ENCODE measurements around the gene RIPOR2.

The RIPOR2 gene, protein sequence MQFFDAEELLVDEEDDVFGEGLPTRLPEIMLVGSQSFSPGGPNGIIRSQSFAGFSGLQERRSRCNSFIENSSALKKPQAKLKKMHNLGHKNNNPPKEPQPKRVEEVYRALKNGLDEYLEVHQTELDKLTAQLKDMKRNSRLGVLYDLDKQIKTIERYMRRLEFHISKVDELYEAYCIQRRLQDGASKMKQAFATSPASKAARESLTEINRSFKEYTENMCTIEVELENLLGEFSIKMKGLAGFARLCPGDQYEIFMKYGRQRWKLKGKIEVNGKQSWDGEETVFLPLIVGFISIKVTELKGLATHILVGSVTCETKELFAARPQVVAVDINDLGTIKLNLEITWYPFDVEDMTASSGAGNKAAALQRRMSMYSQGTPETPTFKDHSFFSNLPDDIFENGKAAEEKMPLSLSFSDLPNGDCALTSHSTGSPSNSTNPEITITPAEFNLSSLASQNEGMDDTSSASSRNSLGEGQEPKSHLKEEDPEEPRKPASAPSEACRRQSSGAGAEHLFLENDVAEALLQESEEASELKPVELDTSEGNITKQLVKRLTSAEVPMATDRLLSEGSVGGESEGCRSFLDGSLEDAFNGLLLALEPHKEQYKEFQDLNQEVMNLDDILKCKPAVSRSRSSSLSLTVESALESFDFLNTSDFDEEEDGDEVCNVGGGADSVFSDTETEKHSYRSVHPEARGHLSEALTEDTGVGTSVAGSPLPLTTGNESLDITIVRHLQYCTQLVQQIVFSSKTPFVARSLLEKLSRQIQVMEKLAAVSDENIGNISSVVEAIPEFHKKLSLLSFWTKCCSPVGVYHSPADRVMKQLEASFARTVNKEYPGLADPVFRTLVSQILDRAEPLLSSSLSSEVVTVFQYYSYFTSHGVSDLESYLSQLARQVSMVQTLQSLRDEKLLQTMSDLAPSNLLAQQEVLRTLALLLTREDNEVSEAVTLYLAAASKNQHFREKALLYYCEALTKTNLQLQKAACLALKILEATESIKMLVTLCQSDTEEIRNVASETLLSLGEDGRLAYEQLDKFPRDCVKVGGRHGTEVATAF

DNA sequence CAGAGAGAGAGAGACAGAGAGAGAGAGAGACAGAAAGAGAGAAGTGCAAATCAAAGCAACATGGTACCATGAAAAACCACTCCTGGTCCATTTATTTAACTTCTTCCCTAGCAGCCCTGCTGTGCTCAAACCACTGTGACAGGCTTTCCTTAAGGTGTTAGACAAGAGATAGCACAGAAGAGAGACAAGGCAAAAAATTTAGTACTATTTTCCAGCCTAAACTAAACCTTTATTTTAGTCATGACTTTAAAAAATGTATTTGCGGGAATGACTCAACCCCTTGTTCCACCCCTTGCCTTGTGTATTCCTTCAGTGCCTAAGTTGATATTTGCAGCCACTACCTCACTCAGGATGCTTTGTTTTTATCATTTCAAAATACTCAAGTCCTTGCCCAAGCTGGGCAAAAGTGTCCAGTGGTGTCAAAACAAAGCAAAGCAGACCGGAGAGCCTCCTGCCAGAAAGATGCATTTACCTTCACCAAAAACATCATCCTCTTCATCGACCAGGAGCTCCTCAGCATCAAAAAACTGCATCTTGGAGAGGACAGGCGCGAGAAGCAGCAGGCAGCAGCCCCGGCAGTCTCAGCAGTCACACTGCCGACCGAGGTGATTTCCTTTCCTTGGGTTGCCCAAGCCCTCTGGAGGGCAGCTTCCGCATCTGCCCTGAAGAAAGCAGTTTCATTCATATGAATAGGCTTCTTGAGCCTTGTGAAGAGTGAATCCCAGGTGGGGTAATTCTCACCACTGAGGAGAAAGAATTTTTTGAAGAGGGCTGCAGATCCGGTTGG is at the start of gene RIPOR2:
RIPOR2 (minus strand) TSS at position 595 of the 787 bp plus-strand sequence; CDS start at position 533, 62 bp downstream.
- TF ChIP-seq, protein P1, sequence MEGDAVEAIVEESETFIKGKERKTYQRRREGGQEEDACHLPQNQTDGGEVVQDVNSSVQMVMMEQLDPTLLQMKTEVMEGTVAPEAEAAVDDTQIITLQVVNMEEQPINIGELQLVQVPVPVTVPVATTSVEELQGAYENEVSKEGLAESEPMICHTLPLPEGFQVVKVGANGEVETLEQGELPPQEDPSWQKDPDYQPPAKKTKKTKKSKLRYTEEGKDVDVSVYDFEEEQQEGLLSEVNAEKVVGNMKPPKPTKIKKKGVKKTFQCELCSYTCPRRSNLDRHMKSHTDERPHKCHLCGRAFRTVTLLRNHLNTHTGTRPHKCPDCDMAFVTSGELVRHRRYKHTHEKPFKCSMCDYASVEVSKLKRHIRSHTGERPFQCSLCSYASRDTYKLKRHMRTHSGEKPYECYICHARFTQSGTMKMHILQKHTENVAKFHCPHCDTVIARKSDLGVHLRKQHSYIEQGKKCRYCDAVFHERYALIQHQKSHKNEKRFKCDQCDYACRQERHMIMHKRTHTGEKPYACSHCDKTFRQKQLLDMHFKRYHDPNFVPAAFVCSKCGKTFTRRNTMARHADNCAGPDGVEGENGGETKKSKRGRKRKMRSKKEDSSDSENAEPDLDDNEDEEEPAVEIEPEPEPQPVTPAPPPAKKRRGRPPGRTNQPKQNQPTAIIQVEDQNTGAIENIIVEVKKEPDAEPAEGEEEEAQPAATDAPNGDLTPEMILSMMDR (IDR thresholded peaks at IDR 0.05; ENCODE audit: insufficient read depth, low read depth, low read length, missing control alignments), result peak; percentile 0
- DNase-seq (ENCODE audit: low read depth), result peak; percentile 24
- no peak within 1 kb of the TSS for H3K4me3 ChIP-seq (ENCODE audit: low read length)

DNA sequence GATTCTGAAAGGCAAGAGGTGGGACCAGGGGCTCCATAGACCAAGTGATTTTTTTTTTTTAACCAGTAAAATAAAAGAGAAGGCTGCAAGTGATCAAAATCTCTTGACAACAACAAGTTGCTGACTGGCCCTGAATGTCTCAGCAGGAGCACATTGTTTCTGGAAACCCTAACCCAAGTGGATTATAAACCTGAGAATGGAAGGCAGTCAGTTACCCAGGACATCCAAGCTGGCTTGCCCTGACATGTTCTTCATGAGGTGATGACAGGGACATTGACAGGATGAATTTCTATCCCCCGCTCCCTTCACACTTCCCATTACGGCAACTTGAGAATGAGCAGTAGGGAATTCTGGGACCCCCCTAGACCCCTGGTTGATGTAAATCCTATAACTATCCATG is 49.6 kb upstream of the RIPOR2 start:
- peak; percentile 67 for DNase-seq (ENCODE audit: low read depth)
- TF ChIP-seq, protein P1 (IDR thresholded peaks at IDR 0.05; ENCODE audit: insufficient read depth, low read depth, low read length, missing control alignments), result no peak
- H3K4me3 ChIP-seq (ENCODE audit: low read length), result no peak overlapping the region

DNA sequence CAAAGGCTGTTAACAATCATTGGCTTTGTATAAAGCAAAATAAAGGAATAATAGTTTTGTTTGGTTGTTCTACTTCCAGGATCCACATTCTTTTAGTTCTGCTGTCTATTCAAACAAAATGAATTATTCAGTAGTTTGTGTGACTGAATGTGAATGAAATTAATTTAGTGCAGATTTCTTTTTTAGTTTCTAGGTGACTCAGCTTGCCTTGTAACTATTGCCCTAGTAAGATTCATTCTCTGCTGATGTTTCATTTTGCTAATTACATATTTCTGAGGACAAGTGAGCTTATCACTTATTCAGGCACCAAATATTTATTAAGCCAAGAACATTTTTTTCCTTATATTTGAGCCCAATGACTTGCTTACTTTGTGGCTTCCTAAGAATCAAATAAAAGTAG is 46.5 kb upstream of the RIPOR2 start:
- TF ChIP-seq, protein P1 (IDR thresholded peaks at IDR 0.05; ENCODE audit: insufficient read depth, low read depth, low read length, missing control alignments), result no peak
- DNase-seq (ENCODE audit: low read depth), result peak; percentile 38
- H3K4me3 ChIP-seq (ENCODE audit: low read length), result no peak overlapping the region

DNA sequence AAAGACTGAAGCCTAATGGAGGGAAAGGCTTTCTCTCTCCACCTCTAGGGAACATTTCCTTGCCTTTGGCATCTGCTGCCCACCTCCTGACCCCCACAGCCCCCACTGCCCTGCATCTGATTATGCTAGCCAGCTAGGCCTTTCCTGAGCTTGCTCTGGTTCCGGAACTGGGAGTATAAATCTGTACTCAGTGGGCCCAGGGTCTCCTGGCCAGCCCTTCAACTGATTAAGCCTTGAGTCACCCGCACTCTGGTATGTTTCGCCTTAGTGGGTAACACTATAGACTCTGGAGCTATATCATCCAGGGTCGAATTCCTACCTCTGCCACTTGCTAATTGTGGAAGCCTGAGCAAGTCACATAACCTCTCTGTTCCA is 45.6 kb upstream of the RIPOR2 start:
- no peak overlapping the region for H3K4me3 ChIP-seq (ENCODE audit: low read length)
- TF ChIP-seq, protein P1 (IDR thresholded peaks at IDR 0.05; ENCODE audit: insufficient read depth, low read depth, low read length, missing control alignments), result no peak
- no peak for DNase-seq (ENCODE audit: low read depth)

DNA sequence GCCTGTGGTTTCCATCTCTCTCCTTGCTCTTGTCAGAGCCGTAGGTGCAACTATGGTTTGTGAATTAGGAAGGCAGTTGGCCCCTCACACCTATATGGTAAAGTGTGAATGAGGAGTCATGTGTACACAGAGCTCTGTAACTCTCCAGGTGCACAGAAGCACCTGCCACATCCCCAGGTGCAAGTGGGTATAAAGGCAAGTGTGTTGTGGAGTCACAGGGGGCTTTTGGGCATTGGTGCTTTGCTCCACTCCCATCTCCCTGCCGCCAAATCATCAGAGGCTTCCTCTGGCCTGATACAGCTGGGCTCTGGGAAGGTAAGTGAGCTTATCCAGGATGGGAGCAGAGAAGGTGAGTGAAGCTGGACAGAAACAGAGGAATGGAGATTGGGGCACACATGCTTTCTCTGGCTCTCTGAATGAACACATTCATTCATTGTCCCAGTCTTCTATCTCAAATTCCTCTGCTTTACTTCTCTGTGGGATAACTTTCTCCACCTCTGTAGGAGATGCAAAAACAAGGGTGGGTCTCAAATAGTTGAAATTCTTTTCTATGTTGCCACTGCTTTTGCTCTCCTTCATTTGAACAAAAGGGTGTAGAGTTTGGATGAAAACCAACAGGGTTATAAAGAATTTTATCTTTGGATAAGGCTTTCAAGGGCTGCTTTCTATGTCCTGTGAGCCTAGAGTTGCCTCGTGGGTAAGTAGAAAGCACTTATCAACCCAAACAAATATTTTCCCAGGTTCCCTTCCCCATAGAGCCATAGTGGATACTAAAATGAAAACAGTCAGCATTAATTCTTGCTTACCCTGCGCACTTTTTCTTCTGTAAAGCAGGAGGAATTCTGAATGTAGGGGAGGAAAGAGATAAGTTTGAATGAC is 45.0 kb upstream of the RIPOR2 start:
- TF ChIP-seq, protein P1 (IDR thresholded peaks at IDR 0.05; ENCODE audit: insufficient read depth, low read depth, low read length, missing control alignments), result no peak
- no peak for DNase-seq (ENCODE audit: low read depth)
- no peak overlapping the region for H3K4me3 ChIP-seq (ENCODE audit: low read length)
